AG10803 (cell line): ENCODE results near the gene NEURL1.
A peak's percentile ranks its signal among the peaks of the same experiment; 100 is the strongest.
"Not testable (repeated sequence)": the region's sequence is repeated elsewhere in the genome, so short reads cannot be mapped to it uniquely, and the experiment has no call there.

Experiments used
- DNase-seq: peaks from one replicate; pipeline ENCODE4 v3.0.0; 2010; ENCODE audit warnings: low read depth
- H3K4me3 ChIP-seq: 2 replicates; pipeline ENCODE4 v1.5.1; 2011; ENCODE audit warnings: mild to moderate bottlenecking, low read length, control low read depth
- TF ChIP-seq, protein P1 (sequence below): conservative IDR thresholded peaks from 2 replicates; pipeline ENCODE4 v1.5.1; 2011; ENCODE audit warnings: mild to moderate bottlenecking, low read length, control low read depth, inconsistent platforms

NEURL1 gene

DNA sequence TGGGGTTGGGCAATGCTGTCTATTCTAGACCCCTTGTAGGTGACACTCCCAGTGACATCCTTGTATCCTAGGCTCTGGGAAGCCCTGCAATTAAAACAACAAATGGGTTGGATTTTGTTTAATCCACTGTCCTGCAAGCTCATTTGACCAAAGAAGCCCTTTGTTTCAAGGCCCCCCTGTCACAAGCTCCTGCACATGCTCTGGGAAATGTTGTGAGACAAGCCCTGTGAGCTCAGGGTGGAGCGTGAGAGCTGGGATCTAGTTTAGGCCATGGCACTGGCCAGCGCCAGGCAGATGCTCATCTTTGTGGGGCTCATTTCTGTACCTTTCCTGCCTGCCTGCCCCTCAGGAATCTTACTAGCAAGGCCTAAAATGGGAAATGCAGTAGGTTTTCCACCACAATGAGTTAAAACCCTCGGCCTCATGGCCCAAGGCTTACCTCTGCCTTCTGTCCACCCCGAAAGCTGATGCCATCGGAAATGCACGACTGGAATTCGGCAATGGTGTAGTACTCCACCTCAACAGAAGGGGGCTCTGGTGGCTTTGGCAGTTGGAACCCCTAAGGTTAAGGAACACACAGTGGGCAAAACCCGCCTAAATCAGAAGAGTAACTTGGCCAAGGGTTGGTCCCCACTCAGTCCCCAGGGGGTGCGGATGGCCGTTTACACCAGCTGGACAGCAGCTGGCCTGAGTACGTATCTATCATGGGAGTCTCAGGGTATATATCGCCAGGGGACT lies 112.0 kb downstream of the NEURL1 start:
- TF ChIP-seq, protein P1, sequence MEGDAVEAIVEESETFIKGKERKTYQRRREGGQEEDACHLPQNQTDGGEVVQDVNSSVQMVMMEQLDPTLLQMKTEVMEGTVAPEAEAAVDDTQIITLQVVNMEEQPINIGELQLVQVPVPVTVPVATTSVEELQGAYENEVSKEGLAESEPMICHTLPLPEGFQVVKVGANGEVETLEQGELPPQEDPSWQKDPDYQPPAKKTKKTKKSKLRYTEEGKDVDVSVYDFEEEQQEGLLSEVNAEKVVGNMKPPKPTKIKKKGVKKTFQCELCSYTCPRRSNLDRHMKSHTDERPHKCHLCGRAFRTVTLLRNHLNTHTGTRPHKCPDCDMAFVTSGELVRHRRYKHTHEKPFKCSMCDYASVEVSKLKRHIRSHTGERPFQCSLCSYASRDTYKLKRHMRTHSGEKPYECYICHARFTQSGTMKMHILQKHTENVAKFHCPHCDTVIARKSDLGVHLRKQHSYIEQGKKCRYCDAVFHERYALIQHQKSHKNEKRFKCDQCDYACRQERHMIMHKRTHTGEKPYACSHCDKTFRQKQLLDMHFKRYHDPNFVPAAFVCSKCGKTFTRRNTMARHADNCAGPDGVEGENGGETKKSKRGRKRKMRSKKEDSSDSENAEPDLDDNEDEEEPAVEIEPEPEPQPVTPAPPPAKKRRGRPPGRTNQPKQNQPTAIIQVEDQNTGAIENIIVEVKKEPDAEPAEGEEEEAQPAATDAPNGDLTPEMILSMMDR, result peak; percentile 94
- DNase-seq, result peak; percentile 80
- no peak overlapping the region for H3K4me3 ChIP-seq

DNA sequence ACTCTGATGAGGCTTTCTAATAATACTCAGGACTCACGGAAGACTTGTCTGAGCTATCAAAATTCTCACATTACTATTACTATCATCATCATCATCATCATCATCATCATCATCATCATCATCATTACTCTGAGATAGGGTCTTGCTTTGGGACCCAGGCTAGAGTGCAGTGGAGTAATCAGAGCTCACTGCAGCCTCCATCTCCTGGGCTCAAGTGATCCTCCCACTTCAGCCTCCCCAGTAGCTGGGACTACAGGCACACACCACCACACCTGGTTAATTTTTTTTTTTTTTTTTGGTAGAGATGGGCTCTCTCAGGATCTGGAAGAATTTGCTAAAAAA lies 112.6 kb downstream of the NEURL1 start:
- DNase-seq, H3K4me3 ChIP-seq: not testable (repeated sequence)

DNA sequence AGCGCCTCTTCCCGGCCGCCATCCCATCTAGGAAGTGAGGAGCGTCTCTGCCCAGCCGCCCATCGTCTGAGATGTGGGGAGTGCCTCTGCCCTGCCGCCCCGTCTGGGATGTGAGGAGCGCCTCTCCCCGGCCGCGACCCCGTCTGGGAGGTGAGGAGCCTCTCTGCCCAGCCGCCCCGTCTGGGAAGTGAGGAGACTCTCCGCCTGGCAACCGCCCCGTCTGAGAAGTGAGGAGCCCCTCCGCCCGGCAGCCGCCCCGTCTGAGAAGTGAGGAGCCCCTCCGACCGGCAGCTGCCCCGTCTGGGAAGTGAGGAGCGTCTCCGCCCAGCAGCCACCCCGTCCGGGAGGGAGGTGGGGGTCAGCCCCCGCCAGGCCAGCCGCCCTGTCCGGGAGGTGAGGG lies 113.5 kb downstream of the NEURL1 start:
- not testable (repeated sequence) for H3K4me3 ChIP-seq, DNase-seq

DNA sequence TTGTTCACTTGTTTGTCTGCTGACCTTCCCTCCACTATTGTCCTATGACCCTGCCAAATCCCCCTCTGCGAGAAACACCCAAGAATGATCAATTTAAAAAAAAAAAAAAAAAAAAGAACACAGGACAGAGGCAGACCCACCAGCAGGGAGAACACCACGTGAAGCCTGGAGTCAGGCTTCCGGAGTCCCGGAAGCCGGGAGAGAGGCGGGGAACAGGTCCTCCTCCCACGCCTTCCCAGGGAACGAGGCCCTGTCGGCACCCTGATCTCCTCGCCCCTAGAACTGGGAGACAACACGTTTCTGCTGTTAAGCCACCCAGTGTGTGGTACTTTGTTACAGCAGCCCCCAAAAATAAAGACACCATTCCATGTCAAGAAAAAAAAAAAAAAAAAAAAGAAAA lies 114.6 kb downstream of the NEURL1 start:
- not testable (repeated sequence) for H3K4me3 ChIP-seq

DNA sequence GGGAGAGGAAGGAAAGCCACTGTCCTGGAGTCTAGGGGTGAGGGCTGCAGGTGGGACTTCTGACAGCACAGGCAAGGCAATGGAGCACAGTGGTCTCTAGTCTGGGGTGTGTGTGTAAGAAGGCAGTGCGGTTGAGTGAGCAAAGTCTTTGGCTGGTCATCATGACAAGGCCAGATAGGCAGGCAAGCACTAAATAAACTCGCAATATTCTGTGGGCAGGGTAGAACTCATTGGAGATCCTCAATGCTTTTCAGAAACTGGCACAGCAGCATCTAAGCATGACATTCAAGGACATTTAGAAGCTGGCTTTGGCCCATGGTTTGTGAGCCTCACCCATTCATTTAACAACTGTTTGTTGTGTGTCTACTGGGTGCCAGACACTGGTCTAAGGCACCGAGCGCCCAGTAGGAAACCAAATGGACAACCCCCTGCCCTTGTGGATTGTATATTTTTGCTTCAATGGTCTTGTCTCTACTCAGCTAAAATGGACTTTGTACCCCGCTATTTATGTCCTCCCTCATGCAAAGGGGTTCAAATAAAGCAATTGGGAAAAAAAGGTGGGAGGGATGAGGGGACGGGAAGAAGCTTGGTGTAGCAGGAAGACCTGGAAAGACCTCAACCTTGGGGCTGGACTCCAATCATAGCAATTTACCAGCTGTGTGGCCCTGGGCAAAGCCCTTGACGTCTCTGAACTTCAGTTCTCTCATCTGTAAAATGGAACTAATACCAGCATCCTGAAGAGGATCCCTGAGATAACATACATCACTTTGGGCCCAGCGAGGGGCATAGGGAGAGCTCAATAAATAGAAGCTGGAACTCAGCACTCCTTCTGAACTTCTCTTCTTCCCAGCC lies 116.0 kb downstream of the NEURL1 start:
- no peak for DNase-seq
- no peak overlapping the region for H3K4me3 ChIP-seq
- TF ChIP-seq, protein P1, result no peak

More for the DNA sequence above, 114.6 kb downstream of the NEURL1 start:
- DNase-seq, result not testable (repeated sequence)

DNA sequence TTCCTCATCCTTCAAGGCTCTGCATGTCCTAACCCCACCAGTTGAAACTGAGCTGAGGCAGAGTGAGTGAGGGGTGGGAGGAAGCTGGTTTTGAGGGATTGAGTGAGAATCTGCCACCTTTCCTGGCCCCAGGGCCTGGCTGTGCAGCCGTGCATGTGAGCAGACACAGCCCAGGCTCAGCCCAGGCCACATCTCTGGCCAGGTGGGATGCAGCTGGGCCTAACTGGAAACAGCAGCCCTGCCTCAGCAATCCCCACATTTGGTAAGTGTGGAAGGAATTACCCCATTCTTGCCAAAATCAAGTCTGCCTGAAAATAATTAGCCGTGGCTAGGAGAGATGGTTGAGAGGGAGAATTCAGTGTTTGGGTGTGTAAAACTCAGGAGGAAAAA lies 116.6 kb downstream of the NEURL1 start:
- no peak overlapping the region for H3K4me3 ChIP-seq
- TF ChIP-seq, protein P1, result no peak
- DNase-seq, result peak; percentile 79

DNA sequence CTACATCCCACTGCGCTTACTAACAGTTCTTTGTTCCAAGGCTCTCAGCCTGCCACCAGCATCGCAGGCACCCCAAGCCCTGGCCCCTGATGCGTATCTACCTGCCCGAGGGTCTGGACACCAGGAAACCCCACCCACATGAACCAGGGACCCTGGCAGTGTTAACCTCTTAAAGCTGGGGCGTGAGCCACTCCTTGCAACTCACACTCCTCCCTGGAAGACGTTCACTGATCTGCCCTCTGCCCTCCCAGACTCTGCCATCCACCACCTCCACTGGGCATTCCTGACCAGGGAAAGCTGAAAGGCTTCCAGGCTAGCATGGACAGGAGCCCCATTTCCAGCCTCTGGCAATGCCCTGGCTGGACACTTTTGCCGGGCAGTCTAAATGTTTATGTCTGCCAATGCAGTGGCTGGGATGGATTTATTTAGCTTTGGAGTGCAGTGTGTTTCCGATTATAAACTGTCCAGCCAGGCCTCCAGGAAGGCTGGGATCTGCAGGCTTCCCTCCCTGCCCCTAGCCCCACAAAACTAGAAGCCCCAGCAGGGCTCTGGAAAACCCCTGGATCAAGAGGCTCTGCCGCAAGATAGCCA lies 117.5 kb downstream of the NEURL1 start:
- TF ChIP-seq, protein P1, result no peak
- DNase-seq, result no peak

DNA sequence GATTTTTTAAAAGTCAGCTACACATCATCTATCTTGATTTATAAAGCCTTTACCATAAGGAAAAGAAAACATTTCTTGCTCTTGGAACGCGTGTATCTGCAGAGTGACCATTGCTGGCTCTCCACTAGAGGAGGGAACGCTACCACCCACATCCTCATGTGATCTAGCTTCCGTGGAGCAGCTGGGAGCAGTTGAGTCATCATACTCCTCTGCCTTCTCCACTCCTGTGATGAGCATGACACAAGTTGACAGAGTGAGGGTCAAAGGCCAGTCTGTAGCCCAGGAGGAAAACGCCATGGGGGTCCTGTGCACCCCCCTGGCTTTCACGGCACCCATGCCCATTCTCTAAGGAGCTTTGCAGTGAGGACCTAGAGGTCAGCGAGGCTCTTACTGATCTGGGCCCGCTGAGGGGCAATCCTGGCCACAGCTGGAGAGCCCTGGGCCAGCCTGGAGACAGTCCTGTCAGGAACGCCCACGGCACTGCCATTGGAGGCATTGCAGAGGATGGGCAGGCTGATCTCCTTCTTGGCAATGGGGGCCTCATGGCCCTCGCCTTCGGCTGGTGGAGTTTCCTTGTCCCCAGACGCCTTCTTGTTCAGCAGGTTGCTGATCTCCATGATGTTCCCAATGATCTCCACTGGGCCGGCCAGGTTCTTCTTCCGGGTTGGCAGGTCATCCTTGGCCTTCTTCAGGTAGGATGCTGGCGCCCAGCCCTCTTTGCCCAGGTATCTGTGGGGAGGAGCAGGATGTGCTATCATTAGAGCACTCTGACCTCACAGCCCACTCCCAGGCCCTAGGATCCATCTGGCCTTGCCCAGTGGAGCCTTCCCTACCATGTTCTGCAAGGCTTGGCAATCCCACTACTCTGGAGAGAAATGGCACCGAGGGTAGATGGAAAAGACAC lies 119.2 kb downstream of the NEURL1 start:
- TF ChIP-seq, protein P1, result peak; percentile 40
- no peak overlapping the region for H3K4me3 ChIP-seq
- DNase-seq, result peak; percentile 75

More for the DNA sequence above, 117.5 kb downstream of the NEURL1 start:
- H3K4me3 ChIP-seq, result no peak overlapping the region
